Measurements from ENCODE around the gene DARS1. TPM values are rescaled to one million over a fixed set of nuclear protein-coding genes. Genes with fewer than 3 reads are reported as not detected.

DARS1 gene
- total and polyA plus RNA-seq, 11 donors, result 51.2 to 90.0 (median 58.6) TPM

DNA sequence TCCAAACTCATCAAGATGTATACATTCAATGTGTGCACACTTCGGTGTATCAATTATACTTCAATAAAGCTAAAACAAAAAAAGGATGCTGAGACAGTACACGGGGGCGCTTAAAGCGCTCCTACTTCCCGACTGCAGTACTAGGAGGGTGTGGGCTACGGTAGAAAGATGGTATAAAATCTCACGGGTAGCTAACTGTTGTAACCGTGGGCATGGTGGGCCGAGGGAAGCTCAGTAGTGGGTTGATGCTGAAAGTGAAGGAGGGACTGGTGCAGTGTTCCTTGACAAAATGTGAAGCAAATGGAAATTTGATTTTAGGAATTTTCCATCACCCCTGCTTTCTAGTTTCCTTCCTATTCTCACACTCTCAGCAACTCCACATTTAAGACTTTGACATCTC lies 42.6 kb upstream of the DARS1 start:
- Histone ChIP-seq H3K9me3 (no peaks in the 10 kb centered on the region), H3K36me3 (no peaks in the 10 kb centered on the region), H3K4me3 (no peak overlapping the region), H3K27me3 (no peaks in the 10 kb centered on the region), H3K27ac (no peak overlapping the region), H3K4me1 (peaks cover 0 to 20% (median 2%) of the 10 kb centered on the region in 12 donors)
- intact Hi-C loops (cut with DNase I), result loop anchor here in 1 of 10 donors (5.0 kb wide), 1 partner anchor 89 kb away; the partner anchor contains the start of gene CXCR4
- ATAC-seq (no peak), DNase-seq (no peak)
- WGBS, 4 donors, result 92 to 98% (median 96%) methylated on average over 9 of the region's 9 CpGs
- TF ChIP-seq, protein P1, sequence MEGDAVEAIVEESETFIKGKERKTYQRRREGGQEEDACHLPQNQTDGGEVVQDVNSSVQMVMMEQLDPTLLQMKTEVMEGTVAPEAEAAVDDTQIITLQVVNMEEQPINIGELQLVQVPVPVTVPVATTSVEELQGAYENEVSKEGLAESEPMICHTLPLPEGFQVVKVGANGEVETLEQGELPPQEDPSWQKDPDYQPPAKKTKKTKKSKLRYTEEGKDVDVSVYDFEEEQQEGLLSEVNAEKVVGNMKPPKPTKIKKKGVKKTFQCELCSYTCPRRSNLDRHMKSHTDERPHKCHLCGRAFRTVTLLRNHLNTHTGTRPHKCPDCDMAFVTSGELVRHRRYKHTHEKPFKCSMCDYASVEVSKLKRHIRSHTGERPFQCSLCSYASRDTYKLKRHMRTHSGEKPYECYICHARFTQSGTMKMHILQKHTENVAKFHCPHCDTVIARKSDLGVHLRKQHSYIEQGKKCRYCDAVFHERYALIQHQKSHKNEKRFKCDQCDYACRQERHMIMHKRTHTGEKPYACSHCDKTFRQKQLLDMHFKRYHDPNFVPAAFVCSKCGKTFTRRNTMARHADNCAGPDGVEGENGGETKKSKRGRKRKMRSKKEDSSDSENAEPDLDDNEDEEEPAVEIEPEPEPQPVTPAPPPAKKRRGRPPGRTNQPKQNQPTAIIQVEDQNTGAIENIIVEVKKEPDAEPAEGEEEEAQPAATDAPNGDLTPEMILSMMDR (IDR thresholded peaks at IDR 0.05), result no peak
- TF ChIP-seq POLR2A (IDR thresholded peaks at IDR 0.05), result no peak

DNA sequence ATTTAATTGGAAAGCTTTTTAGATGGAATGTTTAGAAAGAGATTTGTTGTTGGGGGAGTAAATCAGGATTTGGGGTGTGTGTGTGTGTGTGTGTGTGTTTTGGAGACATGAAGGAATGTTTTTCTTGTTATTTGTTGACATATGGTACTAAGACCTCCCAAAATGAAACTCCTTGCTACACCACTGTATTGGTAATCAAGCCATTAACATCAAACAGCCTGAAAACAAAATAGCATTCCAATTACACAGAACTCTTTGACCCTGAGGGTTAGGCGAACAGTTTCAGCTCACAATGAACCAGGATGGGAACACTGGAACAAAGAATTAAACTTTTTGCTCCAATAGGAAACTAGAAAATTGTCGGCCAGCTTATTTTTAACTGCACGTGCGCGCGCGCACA lies 41.7 kb upstream of the DARS1 start:
- Histone ChIP-seq H3K27me3 (no peaks in the 10 kb centered on the region), H3K27ac (no peak overlapping the region), H3K36me3 (no peaks in the 10 kb centered on the region), H3K4me3 (no peak overlapping the region), H3K4me1 (peaks cover 0 to 17% (median 2%) of the 10 kb centered on the region in 12 donors), H3K9me3 (no peaks in the 10 kb centered on the region)
- no peak for TF ChIP-seq POLR2A (IDR thresholded peaks at IDR 0.05)
- TF ChIP-seq, protein P1 (IDR thresholded peaks at IDR 0.05), result no peak
- intact Hi-C loops (cut with DNase I), result loop anchor here in 1 of 10 donors (5.0 kb wide), 1 partner anchor 90 kb away; the partner anchor contains the start of gene CXCR4
- 84 to 92% (median 90%) methylated on average over 7 of the region's 7 CpGs for WGBS, 4 donors
- no peak for DNase-seq
- no peak for ATAC-seq

DNA sequence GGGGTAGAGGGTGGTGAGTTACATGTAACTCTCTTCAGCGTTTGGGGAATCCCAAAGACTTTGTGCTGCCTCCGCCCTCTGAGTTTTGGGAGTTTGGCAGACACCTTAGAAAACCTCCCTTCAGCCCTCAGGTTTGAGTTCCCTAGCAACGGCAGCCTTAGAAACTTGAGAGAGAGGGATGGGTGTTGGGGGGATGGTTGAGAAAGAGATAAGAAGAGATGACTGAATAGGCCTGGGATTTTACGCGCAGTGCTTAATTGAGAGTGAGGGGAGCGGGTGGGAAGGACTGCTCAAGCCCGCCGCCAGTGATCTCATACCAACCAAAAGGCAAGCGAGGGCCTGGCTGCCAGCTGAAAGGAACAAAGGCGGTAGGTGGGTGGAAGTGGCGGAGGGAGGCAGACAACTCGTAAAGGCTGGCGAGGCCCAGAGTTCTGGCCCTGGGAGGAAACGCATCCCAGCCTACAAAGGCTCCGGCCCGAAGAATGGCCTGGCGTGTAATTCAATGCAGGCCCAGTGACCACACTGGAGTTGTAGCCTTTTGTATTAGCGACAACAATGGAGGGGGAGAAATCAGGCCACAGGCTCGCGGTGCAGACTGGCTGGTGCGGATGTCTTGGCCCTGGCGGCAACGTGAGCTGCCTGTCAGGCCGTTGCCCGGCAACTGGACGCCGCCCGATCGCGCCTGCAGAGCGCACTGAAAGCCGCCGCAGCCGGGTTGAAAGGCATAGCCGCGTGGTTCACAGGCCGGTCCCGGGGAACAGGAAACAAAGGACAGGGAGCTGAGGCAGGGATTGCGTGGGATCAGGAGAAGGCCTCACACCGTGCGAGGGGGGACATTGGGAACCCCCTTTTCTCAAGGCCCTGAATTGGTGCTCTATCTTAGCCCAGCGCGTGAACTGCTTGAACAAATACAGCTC lies 39.9 kb upstream of the DARS1 start:
- peaks cover 0 to 20% (median 2%) of the 10 kb centered on the region in 12 donors for H3K4me1 ChIP-seq
- DNase-seq, result peak; percentile 82 to 86 (median 84)
- 31 to 37% (median 33%) methylated on average over 41 to 43 of the region's 43 CpGs for WGBS, 4 donors
- H3K36me3 ChIP-seq, result no peaks in the 10 kb centered on the region
- peak overlapping the region in 7 of 12 donors; percentile 17 to 63 (median 31) for H3K27ac ChIP-seq
- TF ChIP-seq, protein P1 (IDR thresholded peaks at IDR 0.05), result no peak
- no peak for TF ChIP-seq POLR2A (IDR thresholded peaks at IDR 0.05)
- H3K27me3 ChIP-seq, result no peaks in the 10 kb centered on the region
- intact Hi-C loops (cut with DNase I), result loop anchor here in 1 of 10 donors (5.0 kb wide), 1 partner anchor 92 kb away; the partner anchor contains the start of gene CXCR4
- peak; percentile 93 to 99 (median 98) for ATAC-seq
- no peaks in the 10 kb centered on the region for H3K9me3 ChIP-seq
- H3K4me3 ChIP-seq, result peak overlapping the region in 7 of 12 donors; percentile 0 to 34 (median 18)

DNA sequence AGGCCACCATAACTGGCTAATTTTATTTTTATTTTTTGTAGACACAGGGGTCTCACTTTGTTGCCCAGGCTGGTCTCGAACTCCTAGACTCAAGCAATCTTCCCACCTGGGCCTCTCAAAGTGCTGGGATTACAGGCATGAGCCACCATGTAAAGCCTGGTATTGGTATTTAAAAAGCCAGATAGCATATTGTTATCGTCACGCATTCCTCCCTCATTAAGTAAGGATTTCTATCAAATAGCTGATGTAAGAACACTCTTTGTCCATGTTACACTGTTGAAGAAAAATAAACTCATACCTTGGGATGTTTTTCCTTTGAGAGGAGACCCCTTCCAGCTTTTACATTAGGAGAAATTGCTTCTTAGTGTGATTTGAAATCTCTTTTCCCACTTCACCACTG lies 39.2 kb upstream of the DARS1 start:
- WGBS, 4 donors, result 92 to 100% (median 97%) methylated on average over 3 of the region's 3 CpGs

More for the DNA sequence above, 39.2 kb upstream of the DARS1 start:
- H3K9me3 ChIP-seq, result no peaks in the 10 kb centered on the region
- H3K36me3 ChIP-seq, result no peaks in the 10 kb centered on the region
- no peaks in the 10 kb centered on the region for H3K27me3 ChIP-seq
- peak overlapping the region in 2 of 12 donors; percentile 51 to 63 for H3K27ac ChIP-seq
- intact Hi-C loops (cut with DNase I), result loop anchor here in 2 of 10 donors (5.0 kb wide), 2 partner anchors 37 to 93 kb away; partner anchors contain the start of genes CXCR4 (in 1 of the 2) and DARS1 (in 1 of the 2)
- TF ChIP-seq POLR2A (IDR thresholded peaks at IDR 0.05), result no peak
- TF ChIP-seq, protein P1 (IDR thresholded peaks at IDR 0.05), result no peak
- no peak overlapping the region for H3K4me3 ChIP-seq
- ATAC-seq (no peak), DNase-seq (no peak)
- peaks cover 0 to 23% (median 5%) of the 10 kb centered on the region in 12 donors for H3K4me1 ChIP-seq
